Measurements from ENCODE around the gene C1QA.

Gene C1QA

GRCh38 chr1:22636353-22636752 lies at the start of gene C1QA:
Gene C1QA, plus strand, starts transcription at chr1:22636628. Its CDS starts 989 bp downstream, at chr1:22637617.
- DNase-seq (ENCODE audit: low spot score) = no peak

DNA sequence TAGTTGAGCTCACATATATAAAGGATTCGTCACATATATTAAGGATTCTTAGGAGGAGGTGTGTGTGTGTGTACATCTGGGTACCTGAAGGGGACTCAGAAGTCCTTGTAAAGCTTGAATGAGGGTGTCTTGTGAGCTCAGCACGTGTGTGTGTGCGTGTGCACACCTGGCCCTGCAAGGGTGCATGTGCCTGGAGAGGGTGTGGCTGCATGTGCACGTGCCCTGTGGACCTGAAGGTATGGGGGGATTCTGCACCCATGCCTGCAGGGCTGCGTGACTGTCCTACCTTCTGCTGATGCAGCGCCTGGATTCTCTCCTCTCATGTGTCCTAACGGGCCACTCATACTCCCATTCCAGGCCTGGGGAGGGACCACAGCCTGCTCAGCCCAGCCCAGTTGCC lies 49.2 kb upstream of the C1QA start:
- DNase-seq (ENCODE audit: low spot score) = no peak

GRCh38 chr1:22588899-22589422 lies 47.5 kb upstream of the C1QA start:
- DNase-seq (ENCODE audit: low spot score) = no peak

DNA sequence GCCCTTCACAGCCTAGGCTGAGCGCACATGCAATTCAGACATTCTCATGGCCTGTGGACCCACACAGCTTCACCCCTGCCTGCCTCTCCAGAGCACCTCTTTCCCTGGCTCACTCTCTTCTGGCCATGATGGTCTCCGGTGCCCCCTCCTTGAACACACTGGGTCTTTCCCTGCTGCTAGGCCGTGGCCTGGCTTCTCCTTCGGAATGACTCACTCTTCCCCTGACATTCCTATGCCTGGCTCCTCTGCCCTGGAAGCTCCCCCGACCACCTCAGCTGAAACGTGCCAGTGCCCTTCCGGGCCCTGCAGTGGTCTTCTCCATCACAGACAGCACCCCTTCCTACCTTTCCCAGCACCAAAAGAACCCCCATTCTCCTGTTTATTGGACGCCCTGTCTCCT lies 44.9 kb upstream of the C1QA start:
- no peak for DNase-seq (ENCODE audit: low spot score)

DNA sequence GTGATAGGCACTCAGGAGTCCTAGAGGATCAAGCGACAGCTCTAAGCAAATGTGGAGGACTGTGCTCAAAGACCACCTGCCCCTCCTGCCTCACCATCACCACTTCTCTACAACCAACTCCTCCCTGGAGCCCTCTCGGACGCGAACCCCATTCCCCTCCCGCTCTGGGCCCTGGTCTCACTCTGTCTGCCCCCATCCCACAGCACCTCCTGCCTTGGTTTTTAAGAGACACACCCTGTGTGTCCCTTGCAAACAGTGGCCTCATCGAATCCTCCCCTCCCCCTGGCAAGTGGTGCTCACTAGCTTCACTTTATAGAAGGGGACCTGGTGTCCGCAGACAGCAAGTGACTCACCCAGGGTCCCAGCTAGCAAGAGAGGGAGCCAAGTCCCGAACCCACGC lies 44.4 kb upstream of the C1QA start:
- no peak for DNase-seq (ENCODE audit: low spot score)

GRCh38 chr1:22592919-22593790 lies 43.3 kb upstream of the C1QA start:
- no peak for DNase-seq (ENCODE audit: low spot score)

DNA sequence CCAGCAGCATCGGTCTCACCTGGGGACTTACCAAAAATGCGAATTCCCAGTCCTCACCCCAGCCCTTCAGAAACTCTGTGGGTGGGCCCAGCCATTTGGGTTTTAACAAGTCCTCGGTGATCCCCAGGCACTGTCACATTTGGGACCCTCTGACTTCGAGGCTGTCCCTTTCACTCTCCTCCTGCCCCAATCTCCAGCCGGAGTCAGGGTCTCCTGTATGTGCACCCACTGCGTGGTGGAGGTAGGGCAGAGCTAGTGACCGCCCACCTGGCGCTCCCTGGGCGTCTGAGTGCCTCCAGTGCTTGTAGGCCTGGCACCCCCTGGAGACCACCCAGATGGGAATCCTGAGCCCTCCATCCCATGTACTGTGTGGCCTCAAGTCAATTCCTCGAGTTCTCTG lies 42.0 kb upstream of the C1QA start:
- no peak for DNase-seq (ENCODE audit: low spot score)

- DNase-seq (ENCODE audit: low spot score) = no peak
Measured at GRCh38 chr1:22595108-22595507, 41.3 kb upstream of the C1QA start.

GRCh38 chr1:22597301-22597965 lies 39.0 kb upstream of the C1QA start:
- DNase-seq (ENCODE audit: low spot score) = no peak

DNA sequence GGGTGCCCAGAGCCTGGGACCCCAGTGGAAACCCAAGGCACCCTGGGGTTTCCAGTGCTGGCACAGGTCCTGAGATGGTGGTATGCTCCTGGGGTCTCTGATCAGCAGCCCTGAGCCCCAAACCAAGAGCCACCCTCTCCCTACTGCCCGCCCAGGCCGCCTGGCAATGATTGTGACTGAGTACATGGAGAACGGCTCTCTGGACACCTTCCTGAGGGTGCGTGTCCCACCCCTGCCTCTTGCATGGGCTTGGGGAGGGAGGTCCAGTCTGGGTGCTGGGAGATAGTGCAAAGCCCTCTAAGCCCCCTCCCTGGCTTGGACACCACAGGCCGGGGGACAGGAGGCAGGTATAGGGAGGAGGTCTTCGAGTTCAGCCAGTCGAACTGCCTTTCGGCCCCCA lies 38.4 kb upstream of the C1QA start:
- no peak for DNase-seq (ENCODE audit: low spot score)

GRCh38 chr1:22598736-22599135 lies 37.7 kb upstream of the C1QA start:
- DNase-seq (ENCODE audit: low spot score) = no peak

DNA sequence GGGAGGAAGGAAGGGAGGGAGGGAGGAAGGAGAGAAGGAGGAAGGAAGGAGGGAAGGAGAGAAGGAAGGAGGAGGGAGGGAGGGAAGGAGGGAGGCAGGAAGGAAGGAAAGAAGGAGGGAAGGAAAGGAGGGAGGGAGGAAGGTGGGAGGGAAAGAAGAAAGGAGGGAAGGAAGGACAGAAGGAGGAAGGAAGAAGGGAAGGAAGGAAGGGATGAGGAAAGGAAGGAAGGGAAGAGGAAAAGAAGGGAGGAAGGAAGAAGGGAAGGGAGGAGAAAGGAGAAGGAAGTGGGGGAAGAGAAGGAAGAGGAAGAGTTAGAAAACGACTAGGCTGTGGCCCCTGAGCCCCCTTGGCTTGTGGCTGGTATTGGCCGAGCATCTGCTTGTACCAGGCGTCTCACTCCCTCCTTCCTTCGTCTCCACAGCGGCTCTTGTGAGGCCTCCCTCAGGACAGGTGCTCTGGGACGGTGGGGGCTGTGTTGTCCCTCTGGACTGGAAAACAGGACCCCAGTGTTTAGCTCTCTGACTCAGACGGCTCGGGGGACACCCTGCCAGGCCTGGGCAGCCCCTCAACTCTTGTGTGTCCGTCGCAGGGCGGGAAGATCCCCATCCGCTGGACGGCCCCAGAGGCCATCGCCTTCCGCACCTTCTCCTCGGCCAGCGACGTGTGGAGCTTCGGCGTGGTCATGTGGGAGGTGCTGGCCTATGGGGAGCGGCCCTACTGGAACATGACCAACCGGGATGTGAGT lies 36.2 kb upstream of the C1QA start:
- DNase-seq (ENCODE audit: low spot score) = no peak

- no peak for DNase-seq (ENCODE audit: low spot score)
Measured at GRCh38 chr1:22600817-22601605, 35.4 kb upstream of the C1QA start.

- no peak for DNase-seq (ENCODE audit: low spot score)
Measured at GRCh38 chr1:22601610-22602009, 34.8 kb upstream of the C1QA start.

- DNase-seq (ENCODE audit: low spot score) = no peak
Measured at GRCh38 chr1:22602060-22602740, 34.2 kb upstream of the C1QA start.

GRCh38 chr1:22606161-22606560 lies 30.3 kb upstream of the C1QA start:
- no peak for DNase-seq (ENCODE audit: low spot score)

DNA sequence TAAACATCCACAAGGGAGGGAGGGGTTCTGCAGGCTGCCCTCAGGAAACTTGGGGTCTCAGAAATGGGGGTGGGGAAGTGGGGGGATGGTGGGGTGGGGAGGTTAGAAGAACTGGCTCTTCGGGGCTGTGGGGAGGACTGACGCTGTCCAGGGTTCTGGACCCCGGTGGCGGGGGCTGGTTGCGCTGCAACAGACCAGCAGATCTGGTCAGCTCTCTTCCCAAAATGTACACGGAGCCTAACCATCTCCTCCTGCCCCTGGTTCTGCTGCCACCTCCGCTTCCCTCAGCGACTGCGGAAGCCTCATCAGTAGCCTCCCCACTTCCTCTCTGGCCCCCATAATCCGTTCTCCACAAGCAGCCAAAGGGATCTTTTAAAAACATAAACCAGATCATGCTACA lies 29.3 kb upstream of the C1QA start:
- no peak for DNase-seq (ENCODE audit: low spot score)

- no peak for DNase-seq (ENCODE audit: low spot score)
Measured at GRCh38 chr1:22608361-22608760, 28.1 kb upstream of the C1QA start.

- DNase-seq (ENCODE audit: low spot score) = no peak
Measured at GRCh38 chr1:22609291-22609690, 27.1 kb upstream of the C1QA start.

GRCh38 chr1:22611530-22611947 lies 24.9 kb upstream of the C1QA start:
- no peak for DNase-seq (ENCODE audit: low spot score)
